ENCODE measurements around the gene NUDT16L1. TPM values are rescaled to one million over a fixed set of nuclear protein-coding genes. Genes with fewer than 3 reads are reported as not detected.

The NUDT16L1 gene
- polyA plus RNA-seq, 1 donor (not counting 4 experiments of a cell fraction or from before 2014, with no cell fraction given): 23.0 TPM

GRCh38 chr16:4704491-4704890, 11.1 kb downstream of the NUDT16L1 start:
- H3K27me3 ChIP-seq (ENCODE audit: control insufficient read depth, extremely low read depth, insufficient read depth, low read length): no peaks in the 10 kb centered on the region
- TF ChIP-seq, protein P1, sequence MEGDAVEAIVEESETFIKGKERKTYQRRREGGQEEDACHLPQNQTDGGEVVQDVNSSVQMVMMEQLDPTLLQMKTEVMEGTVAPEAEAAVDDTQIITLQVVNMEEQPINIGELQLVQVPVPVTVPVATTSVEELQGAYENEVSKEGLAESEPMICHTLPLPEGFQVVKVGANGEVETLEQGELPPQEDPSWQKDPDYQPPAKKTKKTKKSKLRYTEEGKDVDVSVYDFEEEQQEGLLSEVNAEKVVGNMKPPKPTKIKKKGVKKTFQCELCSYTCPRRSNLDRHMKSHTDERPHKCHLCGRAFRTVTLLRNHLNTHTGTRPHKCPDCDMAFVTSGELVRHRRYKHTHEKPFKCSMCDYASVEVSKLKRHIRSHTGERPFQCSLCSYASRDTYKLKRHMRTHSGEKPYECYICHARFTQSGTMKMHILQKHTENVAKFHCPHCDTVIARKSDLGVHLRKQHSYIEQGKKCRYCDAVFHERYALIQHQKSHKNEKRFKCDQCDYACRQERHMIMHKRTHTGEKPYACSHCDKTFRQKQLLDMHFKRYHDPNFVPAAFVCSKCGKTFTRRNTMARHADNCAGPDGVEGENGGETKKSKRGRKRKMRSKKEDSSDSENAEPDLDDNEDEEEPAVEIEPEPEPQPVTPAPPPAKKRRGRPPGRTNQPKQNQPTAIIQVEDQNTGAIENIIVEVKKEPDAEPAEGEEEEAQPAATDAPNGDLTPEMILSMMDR (optimal IDR thresholded peaks at IDR 0.05 in 1 of 3, IDR thresholded peaks at IDR 0.05 in 1 of 3, conservative IDR thresholded peaks at IDR 0.05 in 1 of 3; ENCODE audit: extremely low read depth in 1 of 3, insufficient read depth in 2 of 3, low read length in 3 of 3): no peak
- TF ChIP-seq EZH2 (IDR thresholded peaks at IDR 0.05; ENCODE audit: low read length): no peak
- H3K9me3 ChIP-seq (ENCODE audit: control insufficient read depth, low read depth, low read length): no peaks in the 10 kb centered on the region
- no peak overlapping the region for H3K4me3 ChIP-seq (ENCODE audit: control insufficient read depth in 2 of 3, extremely low read depth in 1 of 3, insufficient read depth in 2 of 3, low read depth in 1 of 3, low read length in 3 of 3)
- H3K4me1 ChIP-seq (ENCODE audit: control insufficient read depth, extremely low read depth, insufficient read depth, low read length): peaks cover 3% of the 10 kb centered on the region
- dilution Hi-C loops (cut with MboI; ENCODE audit: extremely low pct_ligation_motif_present, low sequenced_read_pairs): no loop called here
- FAIRE-seq: no peak
- no peaks in the 10 kb centered on the region for H4K20me1 ChIP-seq (ENCODE audit: control insufficient read depth, extremely low read depth, insufficient read depth, low read length)
- no peak overlapping the region for H3K9ac ChIP-seq (ENCODE audit: control insufficient read depth, extremely low read depth, insufficient read depth, low read length)
- H3K79me2 ChIP-seq (ENCODE audit: control insufficient read depth, insufficient read depth, low read length): no peaks in the 10 kb centered on the region
- peaks cover 14 to 27% of the 10 kb centered on the region in 2 experiments for H3K36me3 ChIP-seq (ENCODE audit: control insufficient read depth in 2 of 2, extremely low read depth in 1 of 2, insufficient read depth in 2 of 2, low read length in 2 of 2)
- no peaks in the 10 kb centered on the region for H3K9me1 ChIP-seq (ENCODE audit: control insufficient read depth, extremely low read depth, insufficient read depth, low read length)
- no peak overlapping the region for H3K4me2 ChIP-seq (ENCODE audit: control insufficient read depth, extremely low read depth, insufficient read depth, low read depth, low read length)
- no peak overlapping the region for H3K27ac ChIP-seq (ENCODE audit: control insufficient read depth, insufficient read depth, low read length)
- no peak for DNase-seq (ENCODE audit: low read depth, low spot score)
- no peak overlapping the region for H2AFZ ChIP-seq (ENCODE audit: control insufficient read depth, low read length)

- no peaks in the 10 kb centered on the region for H4K20me1 ChIP-seq (ENCODE audit: control insufficient read depth, extremely low read depth, insufficient read depth, low read length)
- H3K9me1 ChIP-seq (ENCODE audit: control insufficient read depth, extremely low read depth, insufficient read depth, low read length): no peaks in the 10 kb centered on the region
- H2AFZ ChIP-seq (ENCODE audit: control insufficient read depth, low read length): no peak overlapping the region
- dilution Hi-C loops (cut with MboI; ENCODE audit: extremely low pct_ligation_motif_present, low sequenced_read_pairs): no loop called here
- H3K27me3 ChIP-seq (ENCODE audit: control insufficient read depth, extremely low read depth, insufficient read depth, low read length): no peaks in the 10 kb centered on the region
- no peaks in the 10 kb centered on the region for H3K9me3 ChIP-seq (ENCODE audit: control insufficient read depth, low read depth, low read length)
- TF ChIP-seq, protein P1 (optimal IDR thresholded peaks at IDR 0.05 in 1 of 3, IDR thresholded peaks at IDR 0.05 in 1 of 3, conservative IDR thresholded peaks at IDR 0.05 in 1 of 3; ENCODE audit: extremely low read depth in 1 of 3, insufficient read depth in 2 of 3, low read length in 3 of 3): no peak
- no peak for TF ChIP-seq EZH2 (IDR thresholded peaks at IDR 0.05; ENCODE audit: low read length)
- no peak overlapping the region for H3K27ac ChIP-seq (ENCODE audit: control insufficient read depth, insufficient read depth, low read length)
- DNase-seq (ENCODE audit: low read depth, low spot score): no peak
- H3K4me3 ChIP-seq (ENCODE audit: control insufficient read depth in 2 of 3, extremely low read depth in 1 of 3, insufficient read depth in 2 of 3, low read depth in 1 of 3, low read length in 3 of 3): no peak overlapping the region
- no peak overlapping the region for H3K4me2 ChIP-seq (ENCODE audit: control insufficient read depth, extremely low read depth, insufficient read depth, low read depth, low read length)
- H3K36me3 ChIP-seq (ENCODE audit: control insufficient read depth in 2 of 2, extremely low read depth in 1 of 2, insufficient read depth in 2 of 2, low read length in 2 of 2): peaks cover 17 to 27% of the 10 kb centered on the region in 2 experiments
- H3K9ac ChIP-seq (ENCODE audit: control insufficient read depth, extremely low read depth, insufficient read depth, low read length): no peak overlapping the region
- FAIRE-seq: no peak
- no peaks in the 10 kb centered on the region for H3K79me2 ChIP-seq (ENCODE audit: control insufficient read depth, insufficient read depth, low read length)
- H3K4me1 ChIP-seq (ENCODE audit: control insufficient read depth, extremely low read depth, insufficient read depth, low read length): peaks cover 3% of the 10 kb centered on the region
Measured at GRCh38 chr16:4704913-4705312, 11.6 kb downstream of the NUDT16L1 start.
